Measurements from ENCODE around the gene TRIP10.

TRIP10 gene

GRCh38 chr19:6729573-6730152 lies 9.8 kb upstream of the TRIP10 start:
- no peak for TF ChIP-seq CTCF (IDR thresholded peaks at IDR 0.05; ENCODE audit: low read depth, low read length)
- no peak overlapping the region for H3K4me3 ChIP-seq (ENCODE audit: low read depth, low read length)

- H3K4me3 ChIP-seq (ENCODE audit: low read depth, low read length) = no peak overlapping the region
- no peak for TF ChIP-seq CTCF (IDR thresholded peaks at IDR 0.05; ENCODE audit: low read depth, low read length)
Observed at GRCh38 chr19:6730153-6730804, 9.2 kb upstream of the TRIP10 start.

GRCh38 chr19:6730941-6731670 lies 8.4 kb upstream of the TRIP10 start:
- TF ChIP-seq CTCF (IDR thresholded peaks at IDR 0.05; ENCODE audit: low read depth, low read length) = no peak
- no peak overlapping the region for H3K4me3 ChIP-seq (ENCODE audit: low read depth, low read length)

GRCh38 chr19:6731822-6732221 lies 7.7 kb upstream of the TRIP10 start:
- H3K4me3 ChIP-seq (ENCODE audit: low read depth, low read length) = no peak overlapping the region
- TF ChIP-seq CTCF (IDR thresholded peaks at IDR 0.05; ENCODE audit: low read depth, low read length) = no peak

- H3K4me3 ChIP-seq (ENCODE audit: low read depth, low read length) = no peak overlapping the region
- TF ChIP-seq CTCF (IDR thresholded peaks at IDR 0.05; ENCODE audit: low read depth, low read length) = no peak
Observed at GRCh38 chr19:6732803-6733337, 6.6 kb upstream of the TRIP10 start.

- no peak overlapping the region for H3K4me3 ChIP-seq (ENCODE audit: low read depth, low read length)
- TF ChIP-seq CTCF (IDR thresholded peaks at IDR 0.05; ENCODE audit: low read depth, low read length) = no peak
Observed at GRCh38 chr19:6733338-6734095, 6.0 kb upstream of the TRIP10 start.

All from WI38 (cell line).